H1 (cell line): ENCODE measurements around the gene WNT1.

ENCODE experiments used
- CBX8 ChIP-seq: fragments of 300-800, 300-1000 bp; sonication (generic); IDR thresholded peaks from 2 replicates; pipeline ENCODE4 v1.7.1; 2016; ENCODE audit warnings: low read depth, low read length, borderline replicate concordance
- CHD2 ChIP-seq: IDR thresholded peaks from 2 replicates; pipeline ENCODE4 v1.6.1; 2012; ENCODE audit warnings: low read length, improper control_type of control experiment
- KDM1A ChIP-seq: fragments of 200-600, 300-600 bp; sonication (generic); IDR thresholded peaks from 2 replicates; pipeline ENCODE4 v1.7.1; 2016; ENCODE audit warnings: mild to moderate bottlenecking, low read length, borderline replicate concordance
- POLR2AphosphoS5 ChIP-seq: IDR thresholded peaks from 2 replicates; pipeline ENCODE4 v1.6.1; 2011; ENCODE audit warnings: low read depth, low read length
- SP1 ChIP-seq: IDR thresholded peaks from 2 replicates; pipeline ENCODE4 v1.6.1; 2011; ENCODE audit warnings: low read depth, low read length
- USF2 ChIP-seq: IDR thresholded peaks from 2 replicates; pipeline ENCODE4 v1.6.1; 2011; ENCODE audit warnings: low read length, improper control_type of control experiment
- YY1 ChIP-seq: IDR thresholded peaks from 2 replicates; pipeline ENCODE4 v1.6.1; 2011; ENCODE audit warnings: low read depth, mild to moderate bottlenecking, low read length
- TF ChIP-seq, protein P1 (sequence below), 3 experiments: IDR thresholded peaks; 1 replicate in 2 of 3; 2 replicates in 1 of 3; pipeline versions ENCODE4 v1.5.1 to v1.6.1; 2011; ENCODE audit warnings: low read length in 3 of 3, mild to moderate bottlenecking in 3 of 3, inconsistent platforms in 2 of 3, low read depth in 1 of 3, moderate library complexity in 1 of 3; ENCODE audit not compliant: insufficient read depth in 1 of 3; ENCODE audit errors: control extremely low read depth in 1 of 3

DNA sequence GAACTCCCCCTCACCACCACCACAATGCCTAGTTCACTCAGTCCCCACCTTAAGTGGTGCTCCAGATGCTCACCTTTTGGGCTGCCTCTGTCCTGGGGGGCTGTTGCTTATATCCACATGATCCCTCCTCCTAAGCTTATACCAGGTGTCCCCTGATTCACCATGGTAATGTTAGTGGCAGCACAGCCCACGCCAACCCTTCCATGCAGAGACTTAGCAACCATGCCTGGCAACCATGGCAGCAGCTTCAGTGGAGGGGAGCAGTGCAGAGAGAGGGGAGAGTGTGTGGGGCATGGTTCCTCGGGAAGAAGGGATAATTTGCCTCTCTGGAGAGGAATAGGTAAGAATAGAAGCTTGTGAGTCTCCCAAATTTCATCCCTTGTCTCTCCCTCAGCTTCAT is 22.2 kb downstream of the WNT1 start:
- TF ChIP-seq POLR2AphosphoS5 (no peak), SP1 (no peak), USF2 (no peak), CBX8 (no peak), CHD2 (no peak), YY1 (no peak), KDM1A (no peak)
- TF ChIP-seq, protein P1, sequence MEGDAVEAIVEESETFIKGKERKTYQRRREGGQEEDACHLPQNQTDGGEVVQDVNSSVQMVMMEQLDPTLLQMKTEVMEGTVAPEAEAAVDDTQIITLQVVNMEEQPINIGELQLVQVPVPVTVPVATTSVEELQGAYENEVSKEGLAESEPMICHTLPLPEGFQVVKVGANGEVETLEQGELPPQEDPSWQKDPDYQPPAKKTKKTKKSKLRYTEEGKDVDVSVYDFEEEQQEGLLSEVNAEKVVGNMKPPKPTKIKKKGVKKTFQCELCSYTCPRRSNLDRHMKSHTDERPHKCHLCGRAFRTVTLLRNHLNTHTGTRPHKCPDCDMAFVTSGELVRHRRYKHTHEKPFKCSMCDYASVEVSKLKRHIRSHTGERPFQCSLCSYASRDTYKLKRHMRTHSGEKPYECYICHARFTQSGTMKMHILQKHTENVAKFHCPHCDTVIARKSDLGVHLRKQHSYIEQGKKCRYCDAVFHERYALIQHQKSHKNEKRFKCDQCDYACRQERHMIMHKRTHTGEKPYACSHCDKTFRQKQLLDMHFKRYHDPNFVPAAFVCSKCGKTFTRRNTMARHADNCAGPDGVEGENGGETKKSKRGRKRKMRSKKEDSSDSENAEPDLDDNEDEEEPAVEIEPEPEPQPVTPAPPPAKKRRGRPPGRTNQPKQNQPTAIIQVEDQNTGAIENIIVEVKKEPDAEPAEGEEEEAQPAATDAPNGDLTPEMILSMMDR (IDR thresholded peaks at IDR 0.05; ENCODE audit: control extremely low read depth in 1 of 3, insufficient read depth in 1 of 3, low read depth in 1 of 3, low read length in 3 of 3): no peak
